Neural progenitor cell (in vitro differentiated cells): Measurements from ENCODE around the gene PHKA1. TPM values are rescaled to one million over a fixed set of nuclear protein-coding genes. Genes with fewer than 3 reads are reported as not detected.

Experiments used
- DNase-seq: peaks from one replicate; pipeline ENCODE4 v3.0.0-alpha.2; 2016; ENCODE audit warnings: low spot score
- H2AFZ ChIP-seq: fragments of 200-600 bp; sonication (generic); replicated peaks from 2 replicates; pipeline ENCODE4 v1.6.1; 2016; ENCODE audit warnings: antibody characterized with exemption
- H3F3A ChIP-seq: fragments of 200-600 bp; sonication (generic); 2 replicates; pipeline ENCODE4 v1.6.1; 2016; ENCODE audit warnings: antibody characterized with exemption, low read depth
- H3K27ac ChIP-seq: fragments of 200-600 bp; sonication (generic); 2 replicates; pipeline ENCODE4 v1.5.1; 2016; ENCODE audit warnings: mild to moderate bottlenecking
- H3K27me3 ChIP-seq: fragments of 200-600 bp; sonication (generic); 2 replicates; pipeline ENCODE4 v1.6.1; 2016; ENCODE audit warnings: mild to moderate bottlenecking, moderate library complexity
- H3K36me3 ChIP-seq: fragments of 200-600 bp; sonication (generic); 2 replicates; pipeline ENCODE4 v1.5.1; 2016
- H3K4me1 ChIP-seq: fragments of 200-600 bp; sonication (generic); 2 replicates; pipeline ENCODE4 v1.6.1; 2016; ENCODE audit warnings: mixed run types
- H3K4me2 ChIP-seq: fragments of 200-600 bp; sonication (generic); 2 replicates; pipeline ENCODE4 v1.6.1; 2016
- H3K4me3 ChIP-seq: fragments of 200-600 bp; sonication (generic); 2 replicates; pipeline ENCODE4 v1.5.1; 2016
- H3K79me2 ChIP-seq: fragments of 200-600 bp; sonication (generic); 2 replicates; pipeline ENCODE4 v1.6.1; 2016; ENCODE audit warnings: low read depth
- H3K9ac ChIP-seq: fragments of 200-600 bp; sonication (generic); 2 replicates; pipeline ENCODE4 v1.6.1; 2016
- H3K9me3 ChIP-seq: fragments of 200-600 bp; sonication (generic); 2 replicates; pipeline ENCODE4 v1.5.1; 2016; ENCODE audit warnings: low read depth
- H4K20me1 ChIP-seq: fragments of 200-600 bp; sonication (generic); 2 replicates; pipeline ENCODE4 v1.6.1; 2016; ENCODE audit warnings: low read depth
- H3K27ac Mint-ChIP-seq: 3 replicates; pipeline ENCODE4 v1.8.0; 2021; ENCODE audit warnings: mixed read lengths
- H3K27me3 Mint-ChIP-seq: 2 replicates; pipeline ENCODE4 v1.8.0; 2022; ENCODE audit warnings: low read depth, mild to moderate bottlenecking, inconsistent platforms, moderate library complexity, mixed read lengths; ENCODE audit not compliant: insufficient read depth
- H3K36me3 Mint-ChIP-seq: 3 replicates; pipeline ENCODE4 v1.8.0; 2021; ENCODE audit warnings: mixed read lengths
- H3K4me1 Mint-ChIP-seq: 3 replicates; pipeline ENCODE4 v1.8.0; 2021; ENCODE audit warnings: mixed read lengths
- H3K4me3 Mint-ChIP-seq: 3 replicates; pipeline ENCODE4 v1.8.0; 2021; ENCODE audit warnings: mild to moderate bottlenecking, moderate library complexity, mixed read lengths
- H3K9me3 Mint-ChIP-seq: 3 replicates; pipeline ENCODE4 v1.8.0; 2020; ENCODE audit warnings: mixed read lengths
- EZH2 ChIP-seq: fragments of 200-600 bp; sonication (generic); IDR thresholded peaks from 2 replicates; pipeline ENCODE4 v1.6.1; 2017; ENCODE audit warnings: antibody characterized with exemption, mild to moderate bottlenecking, moderate library complexity
- EZH2phosphoT487 ChIP-seq: fragments of 200-600 bp; sonication (generic); IDR thresholded peaks from 2 replicates; pipeline ENCODE4 v1.6.1; 2017; ENCODE audit warnings: antibody characterized with exemption
- total RNA-seq: library from RNA; depleted of rRNA; stranded (reverse); fragments of >200 nt; gene quantifications from 2 replicates; pipeline ENCODE4 v1.2.3, GENCODE V29; 2015; ENCODE audit warnings: low replicate concordance
- TF ChIP-seq, protein P1 (sequence below): fragments of 200-600 bp; sonication (generic); IDR thresholded peaks from 2 replicates; pipeline ENCODE4 v1.5.1; 2017; ENCODE audit warnings: antibody characterized with exemption, mild to moderate bottlenecking

PHKA1 gene
- total RNA-seq, 1 donor from 2014 or later, result 5.1 TPM

GRCh38 chrX:72714478-72714916 is 391 bp upstream of the PHKA1 start:
- peaks cover 12% of the 10 kb centered on the region for H3K9me3 Mint-ChIP-seq
- no peak overlapping the region for H3K27ac ChIP-seq
- H3F3A ChIP-seq, result peaks cover 5% of the 10 kb centered on the region
- H3K4me1 ChIP-seq, result no peaks in the 10 kb centered on the region
- H3K4me3 Mint-ChIP-seq, result peak overlapping the region; percentile 84
- no peak overlapping the region for H3K9ac ChIP-seq
- H3K27me3 Mint-ChIP-seq, result peaks cover 4% of the 10 kb centered on the region
- H3K9me3 ChIP-seq, result no peaks in the 10 kb centered on the region
- H3K36me3 Mint-ChIP-seq, result no peaks in the 10 kb centered on the region
- H2AFZ ChIP-seq, result peak overlapping the region; percentile 27
- no peaks in the 10 kb centered on the region for H3K4me1 Mint-ChIP-seq
- DNase-seq, result peak; percentile 55
- peak overlapping the region; percentile 74 for H3K4me2 ChIP-seq
- peak overlapping the region; percentile 48 for H3K4me3 ChIP-seq
- H3K27me3 ChIP-seq, result peaks cover 6% of the 10 kb centered on the region
- no peaks in the 10 kb centered on the region for H4K20me1 ChIP-seq
- H3K79me2 ChIP-seq, result no peaks in the 10 kb centered on the region
- no peak for TF ChIP-seq EZH2
- TF ChIP-seq, protein P1, sequence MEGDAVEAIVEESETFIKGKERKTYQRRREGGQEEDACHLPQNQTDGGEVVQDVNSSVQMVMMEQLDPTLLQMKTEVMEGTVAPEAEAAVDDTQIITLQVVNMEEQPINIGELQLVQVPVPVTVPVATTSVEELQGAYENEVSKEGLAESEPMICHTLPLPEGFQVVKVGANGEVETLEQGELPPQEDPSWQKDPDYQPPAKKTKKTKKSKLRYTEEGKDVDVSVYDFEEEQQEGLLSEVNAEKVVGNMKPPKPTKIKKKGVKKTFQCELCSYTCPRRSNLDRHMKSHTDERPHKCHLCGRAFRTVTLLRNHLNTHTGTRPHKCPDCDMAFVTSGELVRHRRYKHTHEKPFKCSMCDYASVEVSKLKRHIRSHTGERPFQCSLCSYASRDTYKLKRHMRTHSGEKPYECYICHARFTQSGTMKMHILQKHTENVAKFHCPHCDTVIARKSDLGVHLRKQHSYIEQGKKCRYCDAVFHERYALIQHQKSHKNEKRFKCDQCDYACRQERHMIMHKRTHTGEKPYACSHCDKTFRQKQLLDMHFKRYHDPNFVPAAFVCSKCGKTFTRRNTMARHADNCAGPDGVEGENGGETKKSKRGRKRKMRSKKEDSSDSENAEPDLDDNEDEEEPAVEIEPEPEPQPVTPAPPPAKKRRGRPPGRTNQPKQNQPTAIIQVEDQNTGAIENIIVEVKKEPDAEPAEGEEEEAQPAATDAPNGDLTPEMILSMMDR, result no peak
- TF ChIP-seq EZH2phosphoT487, result no peak
- H3K36me3 ChIP-seq, result no peaks in the 10 kb centered on the region
- peak overlapping the region; percentile 60 for H3K27ac Mint-ChIP-seq

- no peaks in the 10 kb centered on the region for H3K4me1 ChIP-seq
- DNase-seq, result no peak
- H3K4me2 ChIP-seq, result peak overlapping the region; percentile 74
- H3K27me3 Mint-ChIP-seq, result peaks cover 4% of the 10 kb centered on the region
- H3K9ac ChIP-seq, result no peak overlapping the region
- H3K36me3 ChIP-seq, result no peaks in the 10 kb centered on the region
- H3K4me3 ChIP-seq, result peak overlapping the region; percentile 48
- H3K27me3 ChIP-seq, result peaks cover 6% of the 10 kb centered on the region
- H3K36me3 Mint-ChIP-seq, result no peaks in the 10 kb centered on the region
- H3K4me3 Mint-ChIP-seq, result peak overlapping the region; percentile 82
- TF ChIP-seq EZH2, result no peak
- TF ChIP-seq EZH2phosphoT487, result no peak
- TF ChIP-seq, protein P1, result no peak
- H3K27ac Mint-ChIP-seq, result no peak overlapping the region
- H3F3A ChIP-seq, result peaks cover 5% of the 10 kb centered on the region
- H3K27ac ChIP-seq, result no peak overlapping the region
- H3K9me3 ChIP-seq, result no peaks in the 10 kb centered on the region
- H3K4me1 Mint-ChIP-seq, result no peaks in the 10 kb centered on the region
- no peak overlapping the region for H2AFZ ChIP-seq
- no peaks in the 10 kb centered on the region for H3K79me2 ChIP-seq
- H4K20me1 ChIP-seq, result no peaks in the 10 kb centered on the region
- H3K9me3 Mint-ChIP-seq, result peaks cover 12% of the 10 kb centered on the region
Measured at GRCh38 chrX:72713130-72713529, 976 bp downstream of the PHKA1 start.

DNA sequence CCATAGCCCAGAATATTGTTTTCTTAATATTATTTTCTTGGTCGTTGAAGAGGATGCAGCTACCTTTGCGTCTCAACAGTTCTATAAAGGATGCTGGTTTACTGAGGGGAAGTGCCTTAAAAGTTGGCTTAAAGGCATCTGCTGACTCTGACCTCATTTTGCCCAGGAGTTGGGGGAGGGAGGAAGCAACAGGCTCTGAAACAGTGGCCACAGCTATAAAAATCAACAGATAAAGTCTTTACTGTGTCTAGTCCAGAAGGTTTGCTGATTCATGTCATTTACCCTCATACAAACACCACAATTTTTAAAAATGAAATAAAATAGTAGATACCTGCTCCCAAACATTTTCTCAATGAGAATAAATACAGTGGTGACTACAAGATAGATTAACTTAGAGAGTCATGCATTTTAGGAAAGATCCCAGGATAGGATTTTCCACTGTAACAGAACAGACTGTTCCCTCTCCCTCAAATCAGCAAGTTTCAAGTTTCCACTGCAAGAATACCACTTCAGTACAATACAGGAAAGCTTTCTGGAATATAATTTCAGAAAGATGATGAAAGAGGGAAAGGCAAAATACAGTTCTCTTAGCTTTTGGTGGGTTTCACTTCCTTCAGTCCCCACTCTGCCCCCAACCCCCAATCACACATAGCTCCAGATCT is 1.9 kb downstream of the PHKA1 start:
- Histone ChIP-seq H2AFZ (no peak overlapping the region), H3K4me1 (no peaks in the 10 kb centered on the region), H3K36me3 (no peaks in the 10 kb centered on the region), H3K27ac (no peak overlapping the region), H3K9me3 (no peaks in the 10 kb centered on the region), H4K20me1 (no peaks in the 10 kb centered on the region), H3K27me3 (peaks cover 6% of the 10 kb centered on the region), H3K9ac (no peak overlapping the region), H3K4me2 (no peak overlapping the region), H3F3A (peaks cover 5% of the 10 kb centered on the region), H3K79me2 (no peaks in the 10 kb centered on the region), H3K4me3 (no peak overlapping the region)
- Mint-ChIP-seq H3K9me3 (peaks cover 12% of the 10 kb centered on the region), H3K4me1 (no peaks in the 10 kb centered on the region), H3K27me3 (peaks cover 4% of the 10 kb centered on the region), H3K4me3 (peak overlapping the region; percentile 23), H3K36me3 (no peaks in the 10 kb centered on the region), H3K27ac (no peak overlapping the region)
- no peak for TF ChIP-seq EZH2
- no peak for DNase-seq

DNA sequence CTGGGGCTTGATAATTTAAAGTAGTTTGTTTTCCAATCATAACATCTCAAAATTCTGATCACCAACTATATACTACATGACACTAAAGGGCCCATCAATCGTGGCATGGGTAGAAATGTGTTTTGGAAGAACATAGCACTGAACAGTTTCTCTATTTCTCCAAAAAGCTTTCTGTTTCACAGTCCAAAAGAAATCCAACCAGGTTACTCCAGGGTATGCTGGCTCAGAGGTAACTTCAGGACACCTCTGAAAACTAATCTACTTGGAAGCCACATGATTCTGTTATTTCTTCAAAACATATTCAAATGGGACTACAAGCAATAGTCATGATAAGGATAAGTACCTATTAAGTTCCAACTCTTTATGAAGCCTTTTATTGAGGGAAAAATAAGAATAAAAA is 8.3 kb downstream of the PHKA1 start:
- H3K27me3 Mint-ChIP-seq, result no peaks in the 10 kb centered on the region
- no peak overlapping the region for H3K9ac ChIP-seq
- H3K36me3 Mint-ChIP-seq, result no peaks in the 10 kb centered on the region
- TF ChIP-seq, protein P1, result no peak
- TF ChIP-seq EZH2phosphoT487 (no peak), EZH2 (no peak)
- DNase-seq, result no peak
- H3K79me2 ChIP-seq, result no peaks in the 10 kb centered on the region
- no peak overlapping the region for H3K4me3 Mint-ChIP-seq
- H3K27ac ChIP-seq, result no peak overlapping the region
- no peak overlapping the region for H3K4me3 ChIP-seq
- H2AFZ ChIP-seq, result no peak overlapping the region
- no peaks in the 10 kb centered on the region for H3F3A ChIP-seq
- H3K4me1 Mint-ChIP-seq, result no peaks in the 10 kb centered on the region
- H3K4me2 ChIP-seq, result no peak overlapping the region
- no peaks in the 10 kb centered on the region for H3K27me3 ChIP-seq
- no peaks in the 10 kb centered on the region for H3K36me3 ChIP-seq
- H4K20me1 ChIP-seq, result no peaks in the 10 kb centered on the region
- H3K9me3 ChIP-seq, result peaks cover 4% of the 10 kb centered on the region
- peaks cover 7% of the 10 kb centered on the region for H3K9me3 Mint-ChIP-seq
- no peaks in the 10 kb centered on the region for H3K4me1 ChIP-seq
- no peak overlapping the region for H3K27ac Mint-ChIP-seq
